MCF 10A (cell line): ENCODE results near the gene GABBR1. TPM values are rescaled to one million over a fixed set of nuclear protein-coding genes. Genes with fewer than 3 reads are reported as not detected.
A peak's percentile ranks its signal among the peaks of the same experiment; 100 is the strongest.

Experiments used
- BruUV-seq: library from RNA; stranded (reverse); fragments of 400-500 nt; replicated peaks from 2 replicates; lab custom pipeline; 2021; lab: Mats Ljungman, UMichigan
- CTCF ChIA-PET: fragments of 300-600 bp; sonication (Branson Sonifier 250); formaldehyde crosslinking; extraction: SDS; loops from one replicate; lab custom pipeline; 2021; ENCODE audit warnings: antibody characterized with exemption, inconsistent platforms; lab: Yijun Ruan, JAX
- POLR2A ChIA-PET: fragments of 300-600, 350-650 bp; sonication (Branson Sonifier 250); formaldehyde crosslinking; extraction: SDS; loops from one replicate; lab custom pipeline; 2020; ENCODE audit warnings: antibody characterized with exemption, inconsistent platforms; lab: Yijun Ruan, JAX
- DNase-seq: peaks from one replicate; pipeline ENCODE4 v3.0.0-alpha.2; 2018; ENCODE audit not compliant: unreplicated experiment
- H3K27ac Mint-ChIP-seq: one replicate; pipeline ENCODE4 v1.8.0; 2022; ENCODE audit warnings: mild to moderate bottlenecking, low read depth, mixed read lengths; ENCODE audit not compliant: unreplicated experiment
- H3K27me3 Mint-ChIP-seq: one replicate; pipeline ENCODE4 v1.8.0; 2022; ENCODE audit warnings: mixed read lengths; ENCODE audit not compliant: insufficient read depth, unreplicated experiment
- H3K36me3 Mint-ChIP-seq: one replicate; pipeline ENCODE4 v1.8.0; 2022; ENCODE audit warnings: mild to moderate bottlenecking, moderate library complexity, mixed read lengths; ENCODE audit not compliant: insufficient read depth, unreplicated experiment
- H3K4me1 Mint-ChIP-seq: one replicate; pipeline ENCODE4 v1.8.0; 2022; ENCODE audit warnings: mixed read lengths; ENCODE audit not compliant: insufficient read depth, unreplicated experiment
- H3K4me3 Mint-ChIP-seq: one replicate; pipeline ENCODE4 v1.8.0; 2022; ENCODE audit warnings: mild to moderate bottlenecking, moderate library complexity, mixed read lengths; ENCODE audit not compliant: unreplicated experiment
- H3K9me3 Mint-ChIP-seq: one replicate; pipeline ENCODE4 v1.8.0; 2022; ENCODE audit warnings: mixed read lengths; ENCODE audit not compliant: unreplicated experiment
- intact Hi-C: fragments of 100-400 bp; cut with micrococcal nuclease; formaldehyde crosslinking; loops from 2 replicates; pipeline ENCODE4 v1.14.1; 2022
- total RNA-seq: library from RNA; stranded (reverse); gene quantifications from 2 replicates; pipeline ENCODE4 v1.2.3, GENCODE V29; 2022
- TF ChIP-seq, protein P1 (sequence below): fragments of 200-600 bp; IDR thresholded peaks from one replicate; pipeline ENCODE4 v1.8.0; 2022; ENCODE audit warnings: antibody characterized with exemption, mild to moderate bottlenecking; ENCODE audit not compliant: unreplicated experiment

GABBR1 gene
- total RNA-seq, 1 experiment from 2014 or later, result 38.8 TPM

DNA sequence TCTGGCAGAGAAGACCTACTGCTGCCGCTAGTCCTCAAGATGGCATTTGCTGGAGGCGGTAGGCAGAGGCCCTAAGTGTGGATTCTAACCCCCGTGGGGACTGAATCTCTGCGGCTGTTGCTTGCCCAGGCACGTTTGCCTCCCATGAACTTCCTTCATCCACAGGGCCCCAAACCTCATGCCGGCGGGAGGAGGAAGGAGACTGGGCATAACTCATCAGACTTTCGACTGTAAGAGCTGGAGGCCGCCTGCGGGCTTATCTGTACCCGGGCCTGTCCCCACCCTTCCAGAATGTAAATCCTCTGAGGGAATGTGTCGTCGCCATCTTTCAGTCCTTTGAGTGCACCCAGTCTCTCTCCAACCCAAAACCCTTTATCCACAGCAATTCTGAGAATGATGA, 47.0 kb upstream of the GABBR1 start:
- Mint-ChIP-seq H3K4me1 (peaks cover 24% of the 10 kb centered on the region), H3K4me3 (no peak overlapping the region), H3K27ac (peak overlapping the region; percentile 97), H3K9me3 (peaks cover 4% of the 10 kb centered on the region), H3K36me3 (peaks cover 5% of the 10 kb centered on the region), H3K27me3 (no peaks in the 10 kb centered on the region)
- DNase-seq, result peak; percentile 51
- ChIA-PET CTCF (interaction anchor here (4.4 to 11.7 kb wide), 2 partner anchors 17 to 29 kb away, joined by 30 to 202 read pairs; no protein-coding TSS in a partner anchor), POLR2A (no interaction called here)
- intact Hi-C loops, result no loop called here
- TF ChIP-seq, protein P1, sequence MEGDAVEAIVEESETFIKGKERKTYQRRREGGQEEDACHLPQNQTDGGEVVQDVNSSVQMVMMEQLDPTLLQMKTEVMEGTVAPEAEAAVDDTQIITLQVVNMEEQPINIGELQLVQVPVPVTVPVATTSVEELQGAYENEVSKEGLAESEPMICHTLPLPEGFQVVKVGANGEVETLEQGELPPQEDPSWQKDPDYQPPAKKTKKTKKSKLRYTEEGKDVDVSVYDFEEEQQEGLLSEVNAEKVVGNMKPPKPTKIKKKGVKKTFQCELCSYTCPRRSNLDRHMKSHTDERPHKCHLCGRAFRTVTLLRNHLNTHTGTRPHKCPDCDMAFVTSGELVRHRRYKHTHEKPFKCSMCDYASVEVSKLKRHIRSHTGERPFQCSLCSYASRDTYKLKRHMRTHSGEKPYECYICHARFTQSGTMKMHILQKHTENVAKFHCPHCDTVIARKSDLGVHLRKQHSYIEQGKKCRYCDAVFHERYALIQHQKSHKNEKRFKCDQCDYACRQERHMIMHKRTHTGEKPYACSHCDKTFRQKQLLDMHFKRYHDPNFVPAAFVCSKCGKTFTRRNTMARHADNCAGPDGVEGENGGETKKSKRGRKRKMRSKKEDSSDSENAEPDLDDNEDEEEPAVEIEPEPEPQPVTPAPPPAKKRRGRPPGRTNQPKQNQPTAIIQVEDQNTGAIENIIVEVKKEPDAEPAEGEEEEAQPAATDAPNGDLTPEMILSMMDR, result no peak
- BruUV-seq, result no TSS peak

DNA sequence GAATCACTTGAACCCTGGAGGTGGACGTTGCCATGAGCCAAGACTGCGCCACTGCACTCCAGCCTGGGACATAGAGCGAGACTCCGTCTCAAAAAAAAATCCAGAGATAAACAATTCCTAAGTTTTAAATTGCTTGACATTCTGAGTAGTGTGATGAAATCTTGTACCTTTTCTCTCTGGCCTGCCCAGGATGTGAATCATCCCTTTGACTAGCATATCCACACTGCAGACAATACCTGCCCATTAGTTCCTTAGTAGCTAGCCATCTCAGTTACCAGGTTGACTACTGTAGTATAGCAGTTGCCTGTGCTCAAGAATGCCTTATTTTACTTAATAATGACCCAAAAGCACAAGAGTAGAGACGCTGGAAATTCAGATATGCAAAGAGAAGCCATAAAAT, 45.1 kb upstream of the GABBR1 start:
- H3K36me3 Mint-ChIP-seq, result peaks cover 5% of the 10 kb centered on the region
- TF ChIP-seq, protein P1, result no peak
- H3K27ac Mint-ChIP-seq, result peak overlapping the region; percentile 97
- intact Hi-C loops, result no loop called here
- H3K9me3 Mint-ChIP-seq, result peaks cover 6% of the 10 kb centered on the region
- peaks cover 24% of the 10 kb centered on the region for H3K4me1 Mint-ChIP-seq
- peak; percentile 83 for DNase-seq
- BruUV-seq, result no TSS peak
- H3K27me3 Mint-ChIP-seq, result no peaks in the 10 kb centered on the region
- no peak overlapping the region for H3K4me3 Mint-ChIP-seq
- ChIA-PET CTCF (interaction anchor here (0.8 to 11.7 kb wide), 3 partner anchors 11 to 27 kb away, joined by 3 to 202 read pairs (median 30); no protein-coding TSS in a partner anchor), POLR2A (interaction anchor here (0.7 to 2.8 kb wide), 7 partner anchors 12 to 30 kb away, joined by 3 to 11 read pairs (median 3); no protein-coding TSS in a partner anchor)

DNA sequence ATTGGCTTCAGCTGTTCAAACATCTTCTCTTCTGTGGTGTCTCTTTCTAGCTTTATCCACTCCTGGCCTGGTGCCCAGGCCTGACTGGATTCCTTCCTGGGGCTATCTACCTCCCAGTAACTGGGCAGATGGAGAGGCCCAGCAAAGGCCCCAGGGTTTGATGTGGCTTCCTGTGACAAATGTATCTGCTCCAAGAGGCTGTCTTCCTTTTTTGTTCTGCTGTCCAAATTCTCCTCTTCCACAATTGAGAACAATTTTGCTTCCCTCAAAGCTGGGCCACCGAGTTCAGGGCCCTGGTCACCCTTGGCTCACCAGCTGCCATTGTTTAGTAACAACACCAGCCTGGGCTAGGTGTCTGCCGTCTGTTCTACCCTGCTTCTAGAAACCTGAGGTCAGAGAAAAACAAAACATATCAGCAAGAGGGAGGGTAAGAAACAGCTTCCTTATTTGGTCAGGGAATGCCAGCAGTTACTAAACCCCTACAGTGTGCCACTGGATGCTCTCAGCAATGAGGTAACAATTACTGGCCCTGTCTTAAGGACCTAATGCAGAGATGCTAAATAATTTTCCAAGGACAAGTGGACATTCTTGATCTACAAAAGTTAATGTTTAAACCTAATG, 44.1 kb upstream of the GABBR1 start:
- Mint-ChIP-seq H3K4me1 (peaks cover 24% of the 10 kb centered on the region), H3K36me3 (peaks cover 5% of the 10 kb centered on the region), H3K9me3 (peaks cover 6% of the 10 kb centered on the region), H3K4me3 (no peak overlapping the region), H3K27me3 (no peaks in the 10 kb centered on the region), H3K27ac (peak overlapping the region; percentile 97)
- TF ChIP-seq, protein P1, result no peak
- ChIA-PET POLR2A (interaction anchor here (1.0 to 2.8 kb wide), 5 partner anchors 11 to 31 kb away, joined by 3 to 11 read pairs (median 3); no protein-coding TSS in a partner anchor), CTCF (interaction anchor here (0.5 to 11.7 kb wide), 8 partner anchors 11 to 93 kb away, joined by 3 to 202 read pairs (median 4); partner anchors contain the start of gene MOG)
- peak; percentile 51 for DNase-seq
- no TSS peak for BruUV-seq
- intact Hi-C loops, result no loop called here

DNA sequence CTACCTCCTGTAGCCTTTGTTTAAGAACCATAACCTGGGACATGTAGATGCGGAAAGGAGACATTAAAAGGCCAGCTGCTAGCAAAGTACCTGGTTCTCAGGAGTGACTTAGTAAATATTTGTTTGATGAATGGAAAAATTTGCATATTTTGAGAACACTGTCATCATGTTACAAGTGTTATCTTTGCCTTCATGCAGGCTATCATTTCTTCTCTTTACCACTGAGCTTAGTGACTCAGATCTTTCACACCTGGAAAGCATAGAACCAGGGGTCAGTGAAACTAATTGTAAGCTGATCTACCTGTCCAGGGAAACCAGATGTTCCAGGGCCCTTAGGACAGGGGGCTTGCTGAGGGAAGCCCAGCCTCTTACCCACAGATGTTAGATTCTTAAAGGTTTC, 42.6 kb upstream of the GABBR1 start:
- intact Hi-C loops, result no loop called here
- DNase-seq, result no peak
- POLR2A ChIA-PET, result interaction anchor here (1.2 kb wide), 1 partner anchor 25 kb away, joined by 3 read pairs; no protein-coding TSS in a partner anchor
- H3K27ac Mint-ChIP-seq, result peak overlapping the region; percentile 97
- H3K4me3 Mint-ChIP-seq, result no peak overlapping the region
- H3K4me1 Mint-ChIP-seq, result peaks cover 24% of the 10 kb centered on the region
- BruUV-seq, result no TSS peak
- H3K36me3 Mint-ChIP-seq, result peaks cover 5% of the 10 kb centered on the region
- H3K9me3 Mint-ChIP-seq, result peaks cover 6% of the 10 kb centered on the region
- CTCF ChIA-PET, result interaction anchor here (0.8 to 11.7 kb wide), 3 partner anchors 9 to 24 kb away, joined by 3 to 202 read pairs (median 30); no protein-coding TSS in a partner anchor
- TF ChIP-seq, protein P1, result no peak
- no peaks in the 10 kb centered on the region for H3K27me3 Mint-ChIP-seq
